HepG2 (cell line): ENCODE data around the gene PLEKHG2. TPM values are rescaled to one million over a fixed set of nuclear protein-coding genes. Genes with fewer than 3 reads are reported as not detected.

Source experiments
- ATAC-seq: fragments of 200-7000 bp; cut with Tn5 transposase; 3 replicates; pipeline ENCODE4 v1.9.1; 2020; ENCODE audit warnings: mild to moderate bottlenecking, moderate library complexity
- BruUV-seq: library from RNA; stranded (reverse); fragments of 400-500 nt; replicated peaks from 2 replicates; lab custom pipeline; 2021; lab: Mats Ljungman, UMichigan
- CTCF ChIA-PET: fragments of 300-600 bp; formaldehyde crosslinking; extraction: SDS; loops from one replicate; lab custom pipeline; 2021; ENCODE audit warnings: low total read pairs, inconsistent platforms, low intra/inter-chr PET ratio; lab: Yijun Ruan, JAX
- POLR2A ChIA-PET: fragments of 350-600 bp; sonication (Branson Sonifier 250); formaldehyde crosslinking; loops from one replicate; lab custom pipeline; 2020; ENCODE audit warnings: antibody characterized with exemption, inconsistent platforms; lab: Yijun Ruan, JAX
- DNase-seq: peaks from one replicate; pipeline ENCODE4 v3.0.0-alpha.2; 2015; ENCODE audit warnings: low spot score
- FAIRE-seq: peaks from 3 replicates; lab custom pipeline; 2011; peaks lifted over from hg19 to GRCh38; lab: Jason Lieb, UNC
- H2AFZ ChIP-seq: one replicate; pipeline ENCODE4 v1.6.1; 2011; ENCODE audit warnings: low read length, inconsistent platforms
- H3K27ac ChIP-seq: fragments of 300-600 bp; 3 replicates; pipeline ENCODE4 v1.8.0; 2011; ENCODE audit warnings: mixed run types, mild to moderate bottlenecking, mixed read lengths, low read length, inconsistent platforms; ENCODE audit not compliant: insufficient read depth; ENCODE audit errors: extremely low read length
- H3K27me3 ChIP-seq, 2 experiments: fragments of 200-600 bp in 1 of 2; 2 replicates in 1 of 2; 3 replicates in 1 of 2; pipeline versions ENCODE4 v1.6.0 to v1.8.0; 2011; ENCODE audit warnings: low read length in 2 of 2, mild to moderate bottlenecking in 2 of 2, moderate library complexity in 2 of 2, inconsistent platforms in 1 of 2; ENCODE audit not compliant: insufficient read depth in 2 of 2, control insufficient read depth in 1 of 2
- H3K36me3 ChIP-seq, 2 experiments: fragments of 200-600 bp in 1 of 2; replicated peaks in 1 of 2; 2 replicates in 1 of 2; 3 replicates in 1 of 2; pipeline versions ENCODE4 v1.5.1 to v1.8.0; 2011; ENCODE audit warnings: low read length in 2 of 2, inconsistent platforms in 1 of 2; ENCODE audit not compliant: insufficient read depth in 2 of 2, control insufficient read depth in 1 of 2
- H3K4me1 ChIP-seq: 2 replicates; pipeline ENCODE4 v1.5.1; 2012; ENCODE audit warnings: low read length, inconsistent platforms; ENCODE audit not compliant: insufficient read depth
- H3K4me2 ChIP-seq: 2 replicates; pipeline ENCODE4 v1.6.0; 2011; ENCODE audit warnings: low read depth, low read length, inconsistent platforms
- H3K4me3 ChIP-seq, 3 experiments: fragments of 200-600 bp in 1 of 3; sonication (generic), shearing (Covaris generic) in 1 of 3; replicated peaks in 1 of 3; 2 replicates each; pipeline ENCODE4 v1.5.1; 2011 to 2016; ENCODE audit warnings: low read length in 3 of 3, inconsistent platforms in 2 of 3, low read depth in 2 of 3, mild to moderate bottlenecking in 2 of 3, control low read depth in 1 of 3, mixed read lengths in 1 of 3; ENCODE audit not compliant: insufficient read depth in 1 of 3
- H3K79me2 ChIP-seq: one replicate; pipeline ENCODE4 v1.6.1; 2011; ENCODE audit warnings: low read length, inconsistent platforms; ENCODE audit not compliant: insufficient read depth
- H3K9ac ChIP-seq: 2 replicates; pipeline ENCODE4 v1.6.0; 2011; ENCODE audit warnings: mild to moderate bottlenecking, low read depth, low read length, inconsistent platforms; ENCODE audit not compliant: insufficient read depth
- H3K9me3 ChIP-seq: 2 replicates; pipeline ENCODE4 v1.5.1; 2012; ENCODE audit warnings: mild to moderate bottlenecking, low read length
- H4K20me1 ChIP-seq: 2 replicates; pipeline ENCODE4 v1.6.0; 2011; ENCODE audit warnings: inconsistent platforms, mild to moderate bottlenecking, low read length, moderate library complexity; ENCODE audit not compliant: insufficient read depth
- KDM3A ChIP-seq: IDR thresholded peaks from 2 replicates; pipeline ENCODE4 v1.6.1; 2018; ENCODE audit warnings: low read depth, missing compliant biosample characterization
- POLR2AphosphoS2 ChIP-seq: IDR thresholded peaks from 2 replicates; pipeline ENCODE4 v1.6.1; 2011; ENCODE audit warnings: low read depth, low read length, improper control_type of control experiment
- RBAK ChIP-seq: sonication (generic); formaldehyde crosslinking; IDR thresholded peaks from 2 replicates; pipeline ENCODE4 v1.5.1; 2020; ENCODE audit warnings: mild to moderate bottlenecking, missing genetic modification reagents
- SMAD1 ChIP-seq: sonication (generic); formaldehyde crosslinking; IDR thresholded peaks from 2 replicates; pipeline ENCODE4 v1.4.0; 2020; ENCODE audit warnings: missing genetic modification reagents, low read depth, mild to moderate bottlenecking, borderline replicate concordance
- SMARCE1 ChIP-seq: fragments of 450-650 bp; IDR thresholded peaks from 2 replicates; pipeline ENCODE4 v1.6.1; 2017; ENCODE audit warnings: borderline replicate concordance
- TAF15 ChIP-seq: fragments of 200-400 bp; formaldehyde crosslinking; IDR thresholded peaks from one replicate; pipeline ENCODE4 v1.6.1; 2018; ENCODE audit warnings: mild to moderate bottlenecking, low read depth, low read length; ENCODE audit not compliant: poor library complexity, severe bottlenecking
- ZNF251 ChIP-seq: sonication (generic); formaldehyde crosslinking; IDR thresholded peaks from 2 replicates; pipeline ENCODE4 v1.9.0; 2021; ENCODE audit warnings: mild to moderate bottlenecking, missing genetic modification reagents
- ZNF263 ChIP-seq: sonication (generic); formaldehyde crosslinking; IDR thresholded peaks from 2 replicates; pipeline ENCODE4 v1.4.0; 2020; ENCODE audit warnings: missing genetic modification reagents
- ZNF678 ChIP-seq: sonication (generic); formaldehyde crosslinking; IDR thresholded peaks from 2 replicates; pipeline ENCODE4 v1.4.0; 2020; ENCODE audit warnings: mild to moderate bottlenecking, missing genetic modification reagents
- ZNF841 ChIP-seq: sonication (generic); formaldehyde crosslinking; IDR thresholded peaks from 2 replicates; pipeline ENCODE4 v1.8.1; 2023; ENCODE audit warnings: missing genetic modification reagents, borderline replicate concordance
- WGBS: methylation state at CpG from one replicate; pipeline ENCODE4 v1.1.6; 2017; ENCODE audit warnings: low lambda C conversion rate; 5-methylcytosine and 5-hydroxymethylcytosine counted together
- in situ Hi-C: cut with HindIII; loops from 2 replicates; pipeline ENCODE4 v1.10.0; 2017; ENCODE audit warnings: low pct_unique_long_range_greater_than_20kb; ENCODE audit not compliant: extremely low pct_ligation_motif_present
- intact Hi-C: fragments of 100-400 bp; cut with micrococcal nuclease; formaldehyde crosslinking; loops from one replicate; pipeline ENCODE4 v1.10.0; 2022; ENCODE audit not compliant: unreplicated experiment
- polyA plus RNA-seq, 8 experiments: library from polyadenylated mRNA; depleted of rRNA in 3 of 8; stranded (reverse) in 7 of 8; unstranded in 1 of 8; fragments of >200 nt; fragmentation: Illumina TruSeq in 4 of 8; extraction: Trizol in 4 of 8; gene quantifications; 2 replicates each; pipeline versions ENCODE4 v1.2.1 to v1.2.3, GENCODE V29; 2011 to 2016; ENCODE audit warnings: low read depth in 4 of 8, missing spikeins in 1 of 8, mixed read lengths in 1 of 8; ENCODE audit not compliant: insufficient read depth in 1 of 8
- total RNA-seq, 5 experiments: library from RNA; depleted of rRNA; stranded (reverse); fragments of >200 nt; fragmentation: Illumina TruSeq; extraction: Trizol; gene quantifications; 2 replicates each; pipeline ENCODE4 v1.2.3, GENCODE V29; 2016; ENCODE audit warnings: low read depth in 1 of 5
- TF ChIP-seq, protein P1 (sequence below): sonication (generic); formaldehyde crosslinking; IDR thresholded peaks from 2 replicates; pipeline ENCODE4 v1.5.0; 2020; ENCODE audit warnings: missing genetic modification reagents
- TF ChIP-seq, protein P2 (sequence below): sonication (generic); formaldehyde crosslinking; IDR thresholded peaks from 2 replicates; pipeline ENCODE4 v1.4.0; 2020; ENCODE audit warnings: mild to moderate bottlenecking, missing genetic modification reagents
- TF ChIP-seq, protein P3 (sequence below): sonication (generic); formaldehyde crosslinking; IDR thresholded peaks from 2 replicates; pipeline ENCODE4 v1.5.0; 2020; ENCODE audit warnings: mild to moderate bottlenecking, missing genetic modification reagents
- TF ChIP-seq, protein P4 (sequence below): sonication (generic); formaldehyde crosslinking; IDR thresholded peaks from 2 replicates; pipeline ENCODE4 v1.9.0; 2021; ENCODE audit warnings: missing genetic modification reagents, mild to moderate bottlenecking, borderline replicate concordance

Gene PLEKHG2
- total and polyA plus RNA-seq, 2 of the 13 experiments (the other 11 are each of a cell fraction or from before 2014, with no cell fraction given) = 3.6 to 6.8 TPM

DNA sequence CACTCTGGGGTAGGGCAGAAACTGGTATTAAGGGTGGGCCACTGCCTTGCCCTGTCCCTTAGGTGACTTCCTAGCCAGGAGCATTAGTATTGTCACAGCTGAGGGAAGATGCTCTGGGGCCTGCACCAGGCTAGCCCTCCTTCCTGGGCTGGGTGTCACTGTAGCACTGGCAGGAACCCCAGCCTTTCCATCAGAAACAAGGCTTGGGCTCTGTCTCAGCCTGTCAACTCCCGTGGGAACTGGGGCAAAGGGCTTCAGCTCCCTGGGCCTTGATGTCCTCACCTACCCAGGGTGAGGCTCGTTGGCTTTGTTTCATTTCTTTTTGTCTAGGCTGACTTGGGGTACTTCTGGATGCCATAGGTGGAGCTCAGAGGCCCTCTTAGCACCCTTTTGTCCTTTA, 39.5 kb upstream of the PLEKHG2 start:
- H3K27me3 ChIP-seq = no peaks in the 10 kb centered on the region
- H3K4me3 ChIP-seq = no peak overlapping the region
- ChIA-PET POLR2A (no interaction called here), CTCF (no interaction called here)
- no peak overlapping the region for H3K4me2 ChIP-seq
- no peaks in the 10 kb centered on the region for H3K79me2 ChIP-seq
- H2AFZ ChIP-seq = no peak overlapping the region
- FAIRE-seq (no peak), ATAC-seq (no peak), DNase-seq (no peak)
- TF ChIP-seq ZNF263 (CRISPR knock-in tag) (no peak), POLR2AphosphoS2 (no peak)
- TF ChIP-seq, protein P1, sequence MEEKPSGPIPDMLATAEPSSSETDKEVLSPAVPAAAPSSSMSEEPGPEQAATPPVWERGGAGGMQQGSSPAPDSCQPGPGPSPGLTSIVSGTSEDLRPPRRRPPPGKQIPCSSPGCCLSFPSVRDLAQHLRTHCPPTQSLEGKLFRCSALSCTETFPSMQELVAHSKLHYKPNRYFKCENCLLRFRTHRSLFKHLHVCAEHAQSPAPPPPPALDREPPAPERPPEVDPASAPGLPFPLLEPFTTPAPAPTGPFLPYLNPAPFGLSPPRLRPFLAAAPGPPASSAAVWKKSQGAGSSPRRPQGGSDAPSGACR (CRISPR knock-in tag) = no peak
- H3K27ac ChIP-seq = no peak overlapping the region
- no peak overlapping the region for H3K9ac ChIP-seq
- WGBS = 100% methylated on average over 2 of the region's 2 CpGs
- no TSS peak for BruUV-seq
- H4K20me1 ChIP-seq = no peaks in the 10 kb centered on the region
- peaks cover 41 to 87% of the 10 kb centered on the region in 2 experiments for H3K36me3 ChIP-seq
- intact Hi-C loops = no loop called here
- in situ Hi-C loops = no loop called here
- H3K9me3 ChIP-seq = no peaks in the 10 kb centered on the region
- H3K4me1 ChIP-seq = peaks cover 13% of the 10 kb centered on the region

DNA sequence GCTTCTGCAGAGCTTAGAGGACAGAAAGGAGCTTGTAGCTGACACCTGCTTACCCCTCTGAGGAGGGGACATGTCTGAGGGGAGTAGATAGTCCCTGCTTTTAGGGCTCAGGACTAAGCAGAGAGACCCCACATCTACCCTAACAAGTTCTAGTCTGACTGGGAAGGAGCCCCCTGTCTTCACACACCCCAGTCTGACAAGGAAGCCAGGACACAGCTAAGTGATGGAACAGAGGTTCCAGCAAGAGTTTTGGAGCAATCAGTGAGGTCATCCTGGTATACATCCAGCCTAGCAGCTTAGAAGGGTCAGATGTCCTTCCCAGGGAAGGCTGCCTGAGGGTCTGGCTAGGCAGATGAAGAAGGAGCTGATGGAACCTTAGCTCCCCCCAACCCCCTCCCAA, 36.5 kb upstream of the PLEKHG2 start:
- ChIA-PET POLR2A (no interaction called here), CTCF (no interaction called here)
- no peak for FAIRE-seq
- no peak for ATAC-seq
- Histone ChIP-seq H3K27me3 (no peaks in the 10 kb centered on the region), H3K9ac (no peak overlapping the region), H3K4me1 (peaks cover 19% of the 10 kb centered on the region), H3K79me2 (no peaks in the 10 kb centered on the region), H4K20me1 (no peaks in the 10 kb centered on the region), H3K4me3 (no peak overlapping the region), H3K9me3 (no peaks in the 10 kb centered on the region), H3K36me3 (peaks cover 40 to 90% of the 10 kb centered on the region in 2 experiments), H3K4me2 (no peak overlapping the region), H3K27ac (no peak overlapping the region), H2AFZ (no peak overlapping the region)
- BruUV-seq = no TSS peak
- in situ Hi-C loops = no loop called here
- no peak for DNase-seq
- intact Hi-C loops = no loop called here
- TF ChIP-seq, protein P2, sequence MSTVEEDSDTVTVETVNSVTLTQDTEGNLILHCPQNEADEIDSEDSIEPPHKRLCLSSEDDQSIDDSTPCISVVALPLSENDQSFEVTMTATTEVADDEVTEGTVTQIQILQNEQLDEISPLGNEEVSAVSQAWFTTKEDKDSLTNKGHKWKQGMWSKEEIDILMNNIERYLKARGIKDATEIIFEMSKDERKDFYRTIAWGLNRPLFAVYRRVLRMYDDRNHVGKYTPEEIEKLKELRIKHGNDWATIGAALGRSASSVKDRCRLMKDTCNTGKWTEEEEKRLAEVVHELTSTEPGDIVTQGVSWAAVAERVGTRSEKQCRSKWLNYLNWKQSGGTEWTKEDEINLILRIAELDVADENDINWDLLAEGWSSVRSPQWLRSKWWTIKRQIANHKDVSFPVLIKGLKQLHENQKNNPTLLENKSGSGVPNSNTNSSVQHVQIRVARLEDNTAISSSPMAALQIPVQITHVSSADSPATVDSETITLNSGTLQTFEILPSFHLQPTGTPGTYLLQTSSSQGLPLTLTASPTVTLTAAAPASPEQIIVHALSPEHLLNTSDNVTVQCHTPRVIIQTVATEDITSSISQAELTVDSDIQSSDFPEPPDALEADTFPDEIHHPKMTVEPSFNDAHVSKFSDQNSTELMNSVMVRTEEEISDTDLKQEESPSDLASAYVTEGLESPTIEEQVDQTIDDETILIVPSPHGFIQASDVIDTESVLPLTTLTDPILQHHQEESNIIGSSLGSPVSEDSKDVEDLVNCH (CRISPR knock-in tag) = no peak
- TF ChIP-seq SMAD1 = no peak
- TF ChIP-seq, protein P3, sequence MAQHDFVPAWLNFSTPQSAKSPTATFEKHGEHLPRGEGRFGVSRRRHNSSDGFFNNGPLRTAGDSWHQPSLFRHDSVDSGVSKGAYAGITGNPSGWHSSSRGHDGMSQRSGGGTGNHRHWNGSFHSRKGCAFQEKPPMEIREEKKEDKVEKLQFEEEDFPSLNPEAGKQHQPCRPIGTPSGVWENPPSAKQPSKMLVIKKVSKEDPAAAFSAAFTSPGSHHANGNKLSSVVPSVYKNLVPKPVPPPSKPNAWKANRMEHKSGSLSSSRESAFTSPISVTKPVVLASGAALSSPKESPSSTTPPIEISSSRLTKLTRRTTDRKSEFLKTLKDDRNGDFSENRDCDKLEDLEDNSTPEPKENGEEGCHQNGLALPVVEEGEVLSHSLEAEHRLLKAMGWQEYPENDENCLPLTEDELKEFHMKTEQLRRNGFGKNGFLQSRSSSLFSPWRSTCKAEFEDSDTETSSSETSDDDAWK (CRISPR knock-in tag) = no peak
- TF ChIP-seq ZNF251 (CRISPR knock-in tag) = no peak
- no peak for TF ChIP-seq RBAK (CRISPR knock-in tag)
- TF ChIP-seq ZNF678 (CRISPR knock-in tag) = no peak
- no peak for TF ChIP-seq TAF15
- no peak for TF ChIP-seq SMARCE1
- TF ChIP-seq KDM3A (CRISPR knock-in tag) = no peak
- TF ChIP-seq, protein P4, sequence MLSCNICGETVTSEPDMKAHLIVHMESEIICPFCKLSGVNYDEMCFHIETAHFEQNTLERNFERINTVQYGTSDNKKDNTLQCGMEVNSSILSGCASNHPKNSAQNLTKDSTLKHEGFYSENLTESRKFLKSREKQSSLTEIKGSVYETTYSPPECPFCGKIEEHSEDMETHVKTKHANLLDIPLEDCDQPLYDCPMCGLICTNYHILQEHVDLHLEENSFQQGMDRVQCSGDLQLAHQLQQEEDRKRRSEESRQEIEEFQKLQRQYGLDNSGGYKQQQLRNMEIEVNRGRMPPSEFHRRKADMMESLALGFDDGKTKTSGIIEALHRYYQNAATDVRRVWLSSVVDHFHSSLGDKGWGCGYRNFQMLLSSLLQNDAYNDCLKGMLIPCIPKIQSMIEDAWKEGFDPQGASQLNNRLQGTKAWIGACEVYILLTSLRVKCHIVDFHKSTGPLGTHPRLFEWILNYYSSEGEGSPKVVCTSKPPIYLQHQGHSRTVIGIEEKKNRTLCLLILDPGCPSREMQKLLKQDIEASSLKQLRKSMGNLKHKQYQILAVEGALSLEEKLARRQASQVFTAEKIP (CRISPR knock-in tag) = no peak
- no peak for TF ChIP-seq ZNF841
